Pancreas (tissue), 10 donors: ENCODE results near the gene HSF5. TPM values are rescaled to one million over a fixed set of nuclear protein-coding genes. Genes with fewer than 3 reads are reported as not detected.

Source experiments
- ATAC-seq, 4 donors: fragments of 200-7000 bp; cut with Tn5 transposase; one replicate each; pipeline versions ENCODE4 v1.8.0 to v1.9.1; 2020; ENCODE audit warnings: mild to moderate bottlenecking in 4 of 4, moderate library complexity in 4 of 4
- DNase-seq, 6 donors: peaks; one replicate each; pipeline ENCODE4 v3.0.0-alpha.2; 2020
- FAIRE-seq: peaks from 2 replicates; lab custom pipeline; 2012; peaks lifted over from hg19 to GRCh38; lab: Jason Lieb, UNC
- H3K27ac ChIP-seq, 4 donors: fragments of 200-600 bp; sonication (generic); 1 replicate in 3 of 4; 2 replicates in 1 of 4; pipeline versions ENCODE4 v1.5.0 to v1.8.0; 2020
- H3K27me3 ChIP-seq, 4 donors: fragments of 200-600 bp; one replicate each; pipeline ENCODE4 v1.8.0; 2021
- H3K36me3 ChIP-seq, 3 donors: fragments of 200-600 bp; sonication (generic) in 1 of 3; one replicate each; pipeline versions ENCODE4 v1.5.0 to v1.8.0; 2020 to 2021
- H3K4me1 ChIP-seq, 3 donors: fragments of 200-600 bp; one replicate each; pipeline ENCODE4 v1.8.0; 2021
- H3K4me3 ChIP-seq, 4 donors: fragments of 200-600 bp; sonication (generic) in 2 of 4; one replicate each; pipeline versions ENCODE4 v1.5.0 to v1.8.0; 2020 to 2021
- H3K9me3 ChIP-seq, 4 donors: fragments of 200-600 bp; one replicate each; pipeline ENCODE4 v1.8.0; 2021
- CTCF ChIP-seq, 4 donors: fragments of 200-600 bp; sonication (generic) in 3 of 4; IDR thresholded peaks; one replicate each; pipeline versions ENCODE4 v1.5.0 to v1.8.0; 2021; ENCODE audit warnings: antibody characterized with exemption in 4 of 4
- WGBS, 2 donors: extraction: QIAGEN DNeasy Blood & Tissue Kit; methylation state at CpG; one replicate each; pipeline ENCODE4 v1.1.7; 2013; 5-methylcytosine and 5-hydroxymethylcytosine counted together
- intact Hi-C, 3 donors: fragments of 100-400 bp; cut with DNase I; formaldehyde crosslinking; loops; one replicate each; pipeline versions ENCODE4 v1.11.1 to v1.14.2; 2022
- polyA plus RNA-seq, 2 donors: library from polyadenylated mRNA; stranded (reverse); fragments of 200-250 nt; gene quantifications; one replicate each; pipeline ENCODE4 v1.2.3, GENCODE V29; 2013
- total RNA-seq, 6 donors: library from RNA; stranded (reverse); fragmentation: NEBNext Ultra II Directional in 4 of 6; extraction: Animal tissue kit (Norgen Biotek cat#: 25700) in 4 of 6; gene quantifications; one replicate each; pipeline versions ENCODE4 v1.2.1 to v1.2.4, GENCODE V29; 2021 to 2023
- donor health status: healthy with polysubstance abuse.
- donor health status: DM: no; HTN: no; CAD: no; lungs with moderate emphysema.
- donor health status: DM: no; HTN: no; CAD: no.
- donor health status: control.
- donor health status: control.
- donor health status: Bipolar disorder and iron deficiency.
- donor health status: DM: yes; HTN: yes; CAD: no.
- donor health status: DM: no; HTN: no; CAD: no.
- donor health status: DM: no; HTN: no; CAD: no.
- donor health status: DM: yes; HTN: yes; CAD: no.

The HSF5 gene
- total and polyA plus RNA-seq, 8 donors, result 0.04 TPM; not detected in 7

- no peak overlapping the region for H3K4me3 ChIP-seq
- H3K9me3 ChIP-seq, result no peaks in the 10 kb centered on the region
- WGBS, 2 donors, result 90 to 91% methylated on average over 4 of the region's 4 CpGs
- ATAC-seq, result no peak
- intact Hi-C loops, result no loop called here
- peaks cover 23 to 27% (median 25%) of the 10 kb centered on the region in 3 donors for H3K4me1 ChIP-seq
- TF ChIP-seq CTCF (IDR thresholded peaks at IDR 0.05), result no peak
- DNase-seq, result no peak
- no peaks in the 10 kb centered on the region for H3K36me3 ChIP-seq
- H3K27ac ChIP-seq, result no peak overlapping the region
- no peak for FAIRE-seq
- H3K27me3 ChIP-seq, result no peaks in the 10 kb centered on the region
Measured at GRCh38 chr17:58396173-58396572, 92.0 kb downstream of the HSF5 start.

DNA sequence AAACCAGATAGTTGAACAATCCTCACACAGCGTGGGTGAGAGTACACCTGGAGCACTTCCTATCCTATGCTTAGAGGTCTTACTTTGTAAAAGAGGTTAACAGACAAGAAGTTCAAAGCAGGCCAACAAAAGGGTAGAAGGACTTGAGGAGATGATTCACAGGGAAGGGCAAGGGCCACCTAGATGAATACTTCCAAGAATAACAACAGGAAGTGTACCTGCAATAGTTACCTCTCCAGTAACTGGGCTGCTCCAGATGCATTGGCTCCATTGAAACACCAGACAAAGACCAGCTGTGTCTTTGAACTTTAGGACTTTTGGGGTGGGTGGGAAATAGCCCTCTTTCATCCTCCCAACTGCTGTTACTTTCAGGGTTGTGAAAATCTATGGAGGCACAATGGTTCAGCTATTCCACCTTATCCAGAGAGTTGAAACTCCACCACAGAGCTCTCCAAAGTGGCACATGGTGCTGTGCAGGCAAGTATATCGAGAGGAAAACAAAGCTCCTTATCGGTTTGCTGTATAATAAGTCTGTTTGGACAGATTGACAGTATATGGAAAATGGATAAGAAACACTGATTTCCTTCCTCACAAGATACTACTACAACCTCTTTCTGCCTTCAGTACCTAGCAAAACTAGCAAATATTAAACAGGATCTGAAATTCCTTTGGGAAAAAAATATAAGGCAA, 93.5 kb downstream of the HSF5 start:
- intact Hi-C loops, result no loop called here
- Histone ChIP-seq H3K4me3 (no peak overlapping the region), H3K9me3 (no peaks in the 10 kb centered on the region), H3K36me3 (no peaks in the 10 kb centered on the region), H3K27ac (no peak overlapping the region), H3K27me3 (no peaks in the 10 kb centered on the region), H3K4me1 (peaks cover 29 to 31% (median 30%) of the 10 kb centered on the region in 3 donors)
- no peak for ATAC-seq
- DNase-seq, result no peak
- no peak for TF ChIP-seq CTCF (IDR thresholded peaks at IDR 0.05)
- no peak for FAIRE-seq
- 37 to 50% methylated on average over 3 of the region's 3 CpGs for WGBS, 2 donors

DNA sequence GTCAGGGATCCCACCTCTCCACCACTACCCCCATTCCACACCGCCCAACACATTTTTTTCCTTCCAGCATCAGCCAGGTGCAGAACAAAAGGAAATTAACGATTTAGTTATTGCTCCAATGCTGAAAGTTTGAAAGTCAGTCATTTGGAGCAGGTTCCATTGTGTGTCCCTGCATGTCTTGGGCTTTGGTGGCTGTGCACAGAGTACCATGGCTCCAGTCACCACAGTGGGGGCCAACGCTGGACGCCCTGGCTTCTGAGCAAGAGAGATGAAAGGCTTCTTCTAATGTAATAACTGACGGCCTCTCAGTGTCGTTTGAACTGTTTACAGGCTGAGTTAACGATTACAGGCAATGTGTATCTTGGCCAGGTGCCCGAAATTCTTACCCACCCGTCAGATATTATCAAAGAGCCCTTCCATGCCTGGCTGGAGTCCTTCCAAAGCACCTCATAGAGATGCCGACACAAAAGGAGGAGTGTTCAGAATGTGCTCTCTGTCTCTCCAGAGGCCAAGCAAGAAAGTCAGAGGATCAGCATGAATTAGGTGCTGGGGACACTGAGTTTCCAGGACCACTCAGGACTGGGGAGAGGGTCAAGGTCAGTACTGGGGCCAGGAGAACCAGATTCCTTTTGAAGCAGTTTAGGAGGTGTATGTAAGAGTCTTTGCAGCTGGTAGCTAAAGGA, 96.8 kb downstream of the HSF5 start:
- Histone ChIP-seq H3K9me3 (no peaks in the 10 kb centered on the region), H3K27me3 (no peaks in the 10 kb centered on the region), H3K36me3 (no peaks in the 10 kb centered on the region), H3K27ac (peak overlapping the region in 2 of 4 donors; percentile 42 to 60), H3K4me3 (no peak overlapping the region), H3K4me1 (peaks cover 17 to 38% (median 33%) of the 10 kb centered on the region in 3 donors)
- WGBS, 2 donors, result 7 to 10% methylated on average over 10 of the region's 10 CpGs
- FAIRE-seq (no peak), ATAC-seq (peak; percentile 92 to 97 (median 96)), DNase-seq (peak; percentile 76 to 93 (median 91))
- TF ChIP-seq CTCF (IDR thresholded peaks at IDR 0.05), result no peak
- intact Hi-C loops, result no loop called here

DNA sequence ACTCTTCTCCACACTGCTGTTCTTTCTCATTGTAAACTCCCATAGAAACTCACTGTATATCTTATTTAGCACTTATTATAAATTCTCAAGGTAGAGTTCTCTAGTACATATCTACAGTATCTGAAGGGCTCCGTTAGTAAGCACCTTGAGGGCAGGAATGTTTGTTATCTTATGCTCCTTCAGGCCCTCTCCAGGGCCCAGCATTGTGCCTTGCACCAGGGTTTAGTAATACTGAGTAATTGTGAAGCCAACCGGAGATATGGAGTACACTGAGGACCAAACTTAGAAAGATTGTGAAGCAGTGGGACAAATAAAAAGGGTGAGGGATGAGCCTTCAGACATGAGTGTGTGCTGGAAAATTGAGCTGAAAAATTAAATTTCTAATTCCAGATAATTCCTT, 97.3 kb downstream of the HSF5 start:
- H3K27me3 ChIP-seq, result no peaks in the 10 kb centered on the region
- DNase-seq (no peak), FAIRE-seq (no peak), ATAC-seq (peak in 3 of 4 donors; percentile 3 to 4 (median 3))
- H3K4me1 ChIP-seq, result peaks cover 17 to 38% (median 33%) of the 10 kb centered on the region in 3 donors
- no peak overlapping the region for H3K4me3 ChIP-seq
- no peaks in the 10 kb centered on the region for H3K9me3 ChIP-seq
- H3K27ac ChIP-seq, result peak overlapping the region in 2 of 4 donors; percentile 42 to 60
- TF ChIP-seq CTCF (IDR thresholded peaks at IDR 0.05), result no peak
- 66 to 78% methylated on average over 2 of the region's 2 CpGs for WGBS, 2 donors
- no peaks in the 10 kb centered on the region for H3K36me3 ChIP-seq
- intact Hi-C loops, result no loop called here
